ENCODE results near the gene ANKRD2. TPM values are rescaled to one million over a fixed set of nuclear protein-coding genes. Genes with fewer than 3 reads are reported as not detected.

Gene ANKRD2, protein sequence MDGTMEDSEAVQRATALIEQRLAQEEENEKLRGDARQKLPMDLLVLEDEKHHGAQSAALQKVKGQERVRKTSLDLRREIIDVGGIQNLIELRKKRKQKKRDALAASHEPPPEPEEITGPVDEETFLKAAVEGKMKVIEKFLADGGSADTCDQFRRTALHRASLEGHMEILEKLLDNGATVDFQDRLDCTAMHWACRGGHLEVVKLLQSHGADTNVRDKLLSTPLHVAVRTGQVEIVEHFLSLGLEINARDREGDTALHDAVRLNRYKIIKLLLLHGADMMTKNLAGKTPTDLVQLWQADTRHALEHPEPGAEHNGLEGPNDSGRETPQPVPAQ
- 0.50 and 1.5 TPM in 2 replicates for total RNA-seq

DNA sequence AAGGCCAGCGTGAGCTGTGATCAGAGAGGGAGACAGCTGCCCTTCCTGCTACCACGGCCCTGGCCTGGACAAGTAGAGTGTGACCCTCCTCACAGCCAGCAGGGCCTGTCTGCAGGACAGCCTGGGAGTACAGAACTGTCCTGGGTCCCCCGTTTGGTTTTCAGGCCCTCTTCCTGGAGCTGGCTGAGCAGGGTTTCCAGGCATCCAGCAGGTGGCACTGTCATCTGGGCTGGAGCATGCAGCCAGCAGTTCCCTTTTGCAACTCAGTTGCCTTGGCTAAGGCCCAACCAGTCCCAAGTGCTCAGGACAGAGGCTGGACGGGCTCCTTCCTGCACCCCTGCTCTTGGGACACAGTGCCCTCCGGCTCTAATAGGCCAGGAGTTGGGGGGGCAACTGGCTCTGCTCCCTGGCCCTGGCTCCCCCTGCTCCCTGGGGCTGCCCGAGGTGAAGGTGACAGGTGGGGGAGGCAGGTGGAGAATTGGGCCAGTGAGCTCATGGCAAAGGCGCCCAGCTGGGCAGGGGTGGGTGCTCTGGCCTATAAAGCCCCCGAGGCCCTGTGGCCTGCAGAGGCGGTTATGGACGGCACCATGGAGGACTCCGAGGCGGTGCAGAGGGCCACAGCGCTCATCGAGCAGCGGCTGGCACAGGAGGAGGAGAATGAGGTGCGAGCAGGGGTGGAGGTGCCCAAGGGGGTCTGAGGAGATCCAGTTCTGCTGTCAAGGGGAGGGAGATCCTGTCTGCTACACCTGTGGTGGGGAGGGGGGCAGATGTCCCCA lies at the start of gene ANKRD2:
Gene ANKRD2 (plus strand): TSS at position 566 of the 776 bp plus-strand sequence. CDS start 10 bp downstream, at position 576.

DNA sequence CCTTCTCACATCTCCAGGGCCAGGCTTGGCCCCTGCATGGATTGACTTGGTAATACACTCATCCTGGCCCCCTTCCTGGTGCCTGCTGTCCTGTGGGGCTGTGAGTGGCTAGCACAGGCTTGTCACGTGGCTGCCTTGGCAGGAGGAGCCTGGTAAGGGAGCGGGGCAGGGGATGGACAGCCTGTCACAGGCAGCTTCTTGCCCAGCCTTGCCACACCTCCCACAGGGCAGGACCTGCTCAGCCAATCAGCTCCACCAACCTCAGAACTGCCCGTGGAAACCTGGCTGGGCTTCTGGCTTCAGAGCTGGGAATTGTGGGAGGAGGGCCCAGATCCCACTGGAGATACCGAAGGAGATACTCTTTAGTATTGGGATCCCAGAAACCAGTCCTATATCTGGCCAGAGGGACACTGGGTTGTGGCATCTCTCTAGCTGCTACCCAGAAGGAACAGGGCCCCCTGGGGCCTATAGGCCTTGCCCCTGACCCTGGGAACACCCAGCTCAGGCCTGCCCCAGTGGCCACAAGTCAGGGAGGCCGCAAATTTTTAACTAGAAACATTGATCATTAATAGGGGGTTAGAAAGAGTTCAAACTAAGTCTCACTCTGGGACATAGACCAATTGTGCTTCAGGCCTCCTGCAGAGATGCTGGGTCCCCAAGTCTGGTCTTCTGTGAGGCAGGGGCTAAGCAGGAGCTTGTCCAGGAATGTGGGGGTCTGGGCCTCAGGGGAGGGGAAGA lies 11.7 kb downstream of the ANKRD2 start, which contains the start of gene HOGA1:
Gene HOGA1 (plus strand): TSS at position 330 of the 738 bp plus-strand sequence. CDS start 315 bp downstream, at position 645.

DNA sequence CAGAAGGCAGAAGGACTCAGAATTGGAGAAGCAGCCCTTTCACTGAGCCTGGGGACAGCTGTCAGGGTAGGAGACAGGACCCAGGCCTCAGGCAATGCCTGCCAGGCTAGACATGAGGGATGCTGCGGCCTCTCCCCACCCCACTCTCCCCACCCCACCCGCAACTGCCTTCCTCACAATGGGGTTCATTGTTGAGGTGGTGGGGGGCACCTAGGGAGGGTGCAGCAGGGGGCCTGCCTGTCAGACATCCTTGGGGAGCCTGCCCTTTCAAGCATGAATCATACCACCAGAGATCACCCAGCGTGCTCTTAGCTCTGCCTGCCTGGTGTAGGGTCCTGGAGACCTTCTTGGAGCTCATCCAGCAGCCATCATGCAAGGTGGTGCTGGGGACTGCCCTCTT lies 16.9 kb downstream of the ANKRD2 start, which contains the start of gene C10orf62:
Gene C10orf62 (plus strand): TSS at position 243 of the 400 bp plus-strand sequence. CDS start 177 bp downstream, outside the sequence.

DNA sequence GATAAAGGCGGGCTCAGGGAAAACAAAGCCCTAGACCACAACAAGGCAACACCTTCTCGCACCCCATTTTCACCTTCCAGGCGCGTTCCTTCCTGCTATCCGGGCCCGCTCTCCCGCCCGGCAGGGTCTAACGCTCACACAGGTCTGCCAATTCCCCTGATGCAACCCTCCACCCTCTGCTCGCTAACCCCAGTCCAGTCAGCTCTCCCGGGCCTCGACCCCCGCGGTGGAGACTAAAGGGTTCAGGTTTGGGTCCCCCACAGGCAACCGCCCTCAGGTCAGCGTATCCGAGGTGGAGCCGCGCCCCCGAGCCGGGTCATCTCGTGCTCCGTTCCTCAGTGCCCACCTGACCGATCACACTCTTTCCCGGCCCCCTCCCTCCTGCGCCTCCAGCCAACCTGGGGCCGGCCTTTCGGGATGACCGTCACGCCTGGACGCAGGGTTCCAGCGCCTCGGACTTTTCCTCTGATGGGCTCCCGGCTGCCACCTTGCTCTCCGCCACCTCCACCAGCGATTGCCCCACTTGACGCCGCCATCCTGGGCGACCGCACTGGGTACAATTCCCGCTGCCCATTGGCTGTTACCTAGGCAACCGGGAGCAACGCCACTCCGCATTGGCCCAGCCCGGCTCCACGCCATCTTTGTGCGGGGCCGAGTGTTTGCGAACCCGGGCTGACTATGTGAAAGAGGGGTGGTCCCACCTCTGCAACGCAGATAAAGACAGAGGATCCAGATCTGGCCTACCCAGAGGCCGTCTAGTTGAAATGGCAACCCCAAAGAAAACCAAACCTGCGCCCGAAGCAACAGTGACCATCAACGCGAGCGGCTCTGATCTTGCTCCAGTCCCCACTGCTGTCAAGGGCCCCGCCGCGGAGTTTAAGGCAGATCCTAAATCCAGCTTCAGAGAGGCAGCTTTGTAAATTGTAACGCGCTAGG lies 60.6 kb downstream of the ANKRD2 start, which contains the start of gene MORN4:
Gene MORN4 (minus strand): TSS at position 552 of the 936 bp plus-strand sequence. CDS start 13,847 bp downstream, outside the sequence.

Other genes starting within 250 kb of the ANKRD2 start
- gene FRAT2, start 238.1 kb upstream of the ANKRD2 start, total RNA-seq = 4.4 and 5.4 TPM in 2 replicates
- 10.1 and 15.7 TPM in 2 replicates for gene RRP12, start 171.4 kb upstream of the ANKRD2 start, total RNA-seq
- 224 and 247 TPM in 2 replicates for gene PGAM1, start 146.6 kb upstream of the ANKRD2 start, total RNA-seq
- 27.9 and 32.0 TPM in 2 replicates for gene EXOSC1, start 126.8 kb upstream of the ANKRD2 start, total RNA-seq
- 35.0 and 38.7 TPM in 2 replicates for gene ZDHHC16, start 126.6 kb upstream of the ANKRD2 start, total RNA-seq
- 46.2 and 49.2 TPM in 2 replicates for gene MMS19, start 74.4 kb upstream of the ANKRD2 start, total RNA-seq
- 22.5 and 22.9 TPM in 2 replicates for gene UBTD1, start 73.9 kb upstream of the ANKRD2 start, total RNA-seq
- gene HOGA1, start 11.6 kb downstream of the ANKRD2 start, total RNA-seq = 2.5 and 3.3 TPM in 2 replicates
- gene C10orf62, start 16.9 kb downstream of the ANKRD2 start, total RNA-seq = 0.12 and 0.13 TPM in 2 replicates
- 7.8 and 10.4 TPM in 2 replicates for gene MORN4, start 60.7 kb downstream of the ANKRD2 start, total RNA-seq
- 23.3 and 25.0 TPM in 2 replicates for gene PI4K2A, start 67.9 kb downstream of the ANKRD2 start, total RNA-seq
- gene AVPI1, start 114.5 kb downstream of the ANKRD2 start, total RNA-seq = 12.9 and 19.2 TPM in 2 replicates
- 19.3 and 29.8 TPM in 2 replicates for gene MARVELD1, start 141.0 kb downstream of the ANKRD2 start, total RNA-seq
- 19.9 and 21.7 TPM in 2 replicates for gene ZFYVE27, start 164.3 kb downstream of the ANKRD2 start, total RNA-seq
- gene SFRP5, start 199.2 kb downstream of the ANKRD2 start, total RNA-seq = not detected in 2 replicates

All from aortic smooth muscle cell (primary cell).